ENCODE measurements around the gene CHAF1A.
A peak's percentile ranks its signal among the peaks of the same experiment; 100 is the strongest.

The CHAF1A gene, protein sequence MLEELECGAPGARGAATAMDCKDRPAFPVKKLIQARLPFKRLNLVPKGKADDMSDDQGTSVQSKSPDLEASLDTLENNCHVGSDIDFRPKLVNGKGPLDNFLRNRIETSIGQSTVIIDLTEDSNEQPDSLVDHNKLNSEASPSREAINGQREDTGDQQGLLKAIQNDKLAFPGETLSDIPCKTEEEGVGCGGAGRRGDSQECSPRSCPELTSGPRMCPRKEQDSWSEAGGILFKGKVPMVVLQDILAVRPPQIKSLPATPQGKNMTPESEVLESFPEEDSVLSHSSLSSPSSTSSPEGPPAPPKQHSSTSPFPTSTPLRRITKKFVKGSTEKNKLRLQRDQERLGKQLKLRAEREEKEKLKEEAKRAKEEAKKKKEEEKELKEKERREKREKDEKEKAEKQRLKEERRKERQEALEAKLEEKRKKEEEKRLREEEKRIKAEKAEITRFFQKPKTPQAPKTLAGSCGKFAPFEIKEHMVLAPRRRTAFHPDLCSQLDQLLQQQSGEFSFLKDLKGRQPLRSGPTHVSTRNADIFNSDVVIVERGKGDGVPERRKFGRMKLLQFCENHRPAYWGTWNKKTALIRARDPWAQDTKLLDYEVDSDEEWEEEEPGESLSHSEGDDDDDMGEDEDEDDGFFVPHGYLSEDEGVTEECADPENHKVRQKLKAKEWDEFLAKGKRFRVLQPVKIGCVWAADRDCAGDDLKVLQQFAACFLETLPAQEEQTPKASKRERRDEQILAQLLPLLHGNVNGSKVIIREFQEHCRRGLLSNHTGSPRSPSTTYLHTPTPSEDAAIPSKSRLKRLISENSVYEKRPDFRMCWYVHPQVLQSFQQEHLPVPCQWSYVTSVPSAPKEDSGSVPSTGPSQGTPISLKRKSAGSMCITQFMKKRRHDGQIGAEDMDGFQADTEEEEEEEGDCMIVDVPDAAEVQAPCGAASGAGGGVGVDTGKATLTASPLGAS

DNA sequence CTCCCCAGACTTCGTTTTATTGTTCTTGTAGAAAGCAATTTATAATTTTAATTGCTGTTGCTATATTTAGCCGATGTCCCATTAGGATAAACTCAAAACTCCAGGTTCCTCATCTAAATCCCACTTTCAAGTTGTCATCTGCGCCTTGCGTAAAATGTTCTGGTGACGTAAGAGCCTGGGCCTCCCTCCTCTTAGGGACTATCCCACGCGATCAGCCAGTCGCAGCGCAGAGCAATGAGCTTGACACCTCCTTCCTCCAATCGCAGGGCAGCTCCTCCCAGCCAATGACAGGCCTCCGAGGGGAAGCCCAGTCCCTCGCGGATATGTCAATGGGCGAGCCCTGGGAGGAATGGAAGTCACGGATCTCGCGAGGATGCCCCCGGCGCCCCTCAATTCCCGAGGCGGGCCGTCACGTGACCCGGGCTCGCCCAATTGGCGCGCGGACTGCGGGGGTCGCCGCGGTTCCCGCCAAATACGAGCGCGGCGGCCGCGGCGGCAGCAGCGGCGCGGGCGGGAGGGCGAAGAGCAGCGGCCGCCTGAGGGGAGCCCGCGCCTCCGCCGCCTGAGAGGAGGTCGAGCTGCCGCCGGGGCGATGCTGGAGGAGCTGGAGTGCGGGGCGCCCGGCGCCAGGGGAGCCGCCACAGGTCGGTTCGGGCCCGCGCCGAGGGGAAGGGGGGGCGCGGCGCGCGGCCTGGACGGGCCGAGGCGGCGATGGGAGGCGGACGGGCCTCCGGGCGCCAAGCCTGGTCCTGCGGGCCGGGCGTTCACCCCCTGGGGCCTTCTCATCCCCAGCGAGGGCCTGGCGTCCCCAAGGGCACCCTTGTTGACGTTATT is at the start of gene CHAF1A:
CHAF1A (plus strand) TSS at position 470 of the 834 bp plus-strand sequence; CDS start at position 593, 123 bp downstream.
- H3K27me3 Mint-ChIP-seq: no peaks in the 10 kb centered on the region
- peak within 1 kb of the TSS; percentile 98 for H3K27ac Mint-ChIP-seq
- peaks cover 48% of the 10 kb centered on the region for H3K4me1 Mint-ChIP-seq (ENCODE audit: low read depth)
- H3K4me3 Mint-ChIP-seq: peak within 1 kb of the TSS; percentile 93
- H3K36me3 Mint-ChIP-seq: peaks cover 3% of the 10 kb centered on the region
- H3K9me3 Mint-ChIP-seq (ENCODE audit: low read depth): no peaks in the 10 kb centered on the region

- H3K9me3 Mint-ChIP-seq (ENCODE audit: low read depth): no peaks in the 10 kb centered on the region
Observed at GRCh38 chr19:4352701-4353121, 49.7 kb upstream of the CHAF1A start.

DNA sequence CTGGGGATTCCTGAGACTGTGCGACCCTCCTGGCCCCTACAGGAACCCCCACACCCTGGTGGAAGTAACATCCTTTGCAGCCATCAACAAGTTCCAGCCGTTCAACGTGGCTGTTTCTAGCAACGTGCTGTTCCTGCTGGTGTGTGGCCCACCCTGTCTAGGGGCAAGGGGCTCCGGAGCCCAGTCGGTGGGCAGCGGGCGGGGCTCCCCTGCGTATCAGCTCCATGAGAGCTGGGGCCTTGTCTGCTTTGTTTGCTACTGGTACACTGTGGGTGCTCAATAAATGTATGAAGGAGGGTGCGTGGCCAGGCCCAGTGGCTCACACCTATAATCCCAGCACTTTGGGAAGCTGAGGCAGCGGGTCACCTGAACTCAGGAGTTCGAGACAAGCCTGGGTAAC is 48.2 kb upstream of the CHAF1A start:
- no peaks in the 10 kb centered on the region for H3K27me3 Mint-ChIP-seq
- no peaks in the 10 kb centered on the region for H3K36me3 Mint-ChIP-seq
- H3K9me3 Mint-ChIP-seq (ENCODE audit: low read depth): no peaks in the 10 kb centered on the region
- H3K27ac Mint-ChIP-seq: no peak overlapping the region
- no peaks in the 10 kb centered on the region for H3K4me1 Mint-ChIP-seq (ENCODE audit: low read depth)
- H3K4me3 Mint-ChIP-seq: no peak overlapping the region

More at GRCh38 chr19:4352701-4353121, 49.7 kb upstream of the CHAF1A start:
- Mint-ChIP-seq H3K4me1 (ENCODE audit: low read depth) (no peaks in the 10 kb centered on the region), H3K36me3 (no peaks in the 10 kb centered on the region), H3K4me3 (no peak overlapping the region), H3K27me3 (no peaks in the 10 kb centered on the region), H3K27ac (no peak overlapping the region)

GRCh38 chr19:4354897-4355296 is 47.5 kb upstream of the CHAF1A start:
- Mint-ChIP-seq H3K4me1 (ENCODE audit: low read depth) (no peaks in the 10 kb centered on the region), H3K36me3 (no peaks in the 10 kb centered on the region), H3K9me3 (ENCODE audit: low read depth) (no peaks in the 10 kb centered on the region), H3K27me3 (no peaks in the 10 kb centered on the region), H3K4me3 (no peak overlapping the region), H3K27ac (no peak overlapping the region)

- no peaks in the 10 kb centered on the region for H3K9me3 Mint-ChIP-seq (ENCODE audit: low read depth)
- no peaks in the 10 kb centered on the region for H3K36me3 Mint-ChIP-seq
- no peak overlapping the region for H3K4me3 Mint-ChIP-seq
- no peak overlapping the region for H3K27ac Mint-ChIP-seq
- no peaks in the 10 kb centered on the region for H3K27me3 Mint-ChIP-seq
- no peaks in the 10 kb centered on the region for H3K4me1 Mint-ChIP-seq (ENCODE audit: low read depth)
Observed at GRCh38 chr19:4357095-4357797, 45.2 kb upstream of the CHAF1A start.

DNA sequence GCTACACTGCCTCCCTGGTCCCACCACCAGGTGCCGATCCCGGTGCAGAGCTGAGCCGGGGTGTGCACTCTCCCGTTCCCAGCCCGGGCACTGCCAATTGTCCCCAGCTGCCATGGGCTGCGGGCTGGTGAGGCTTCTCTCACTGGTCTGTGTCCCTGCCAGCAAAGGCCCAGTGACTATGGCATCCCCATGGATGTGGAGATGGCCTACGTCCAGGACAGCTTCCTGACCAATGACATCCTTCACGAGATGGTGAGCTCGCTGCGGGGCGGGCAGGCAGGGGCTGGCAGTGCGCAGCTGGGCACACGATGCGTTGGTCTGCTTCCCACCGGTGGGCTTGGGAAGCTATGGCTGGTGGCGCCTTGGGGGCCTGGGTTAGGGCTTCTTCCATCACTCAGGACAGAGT is 44.5 kb upstream of the CHAF1A start:
- Mint-ChIP-seq H3K36me3 (no peaks in the 10 kb centered on the region), H3K9me3 (ENCODE audit: low read depth) (no peaks in the 10 kb centered on the region), H3K4me3 (no peak overlapping the region), H3K27me3 (no peaks in the 10 kb centered on the region), H3K27ac (no peak overlapping the region), H3K4me1 (ENCODE audit: low read depth) (no peaks in the 10 kb centered on the region)

DNA sequence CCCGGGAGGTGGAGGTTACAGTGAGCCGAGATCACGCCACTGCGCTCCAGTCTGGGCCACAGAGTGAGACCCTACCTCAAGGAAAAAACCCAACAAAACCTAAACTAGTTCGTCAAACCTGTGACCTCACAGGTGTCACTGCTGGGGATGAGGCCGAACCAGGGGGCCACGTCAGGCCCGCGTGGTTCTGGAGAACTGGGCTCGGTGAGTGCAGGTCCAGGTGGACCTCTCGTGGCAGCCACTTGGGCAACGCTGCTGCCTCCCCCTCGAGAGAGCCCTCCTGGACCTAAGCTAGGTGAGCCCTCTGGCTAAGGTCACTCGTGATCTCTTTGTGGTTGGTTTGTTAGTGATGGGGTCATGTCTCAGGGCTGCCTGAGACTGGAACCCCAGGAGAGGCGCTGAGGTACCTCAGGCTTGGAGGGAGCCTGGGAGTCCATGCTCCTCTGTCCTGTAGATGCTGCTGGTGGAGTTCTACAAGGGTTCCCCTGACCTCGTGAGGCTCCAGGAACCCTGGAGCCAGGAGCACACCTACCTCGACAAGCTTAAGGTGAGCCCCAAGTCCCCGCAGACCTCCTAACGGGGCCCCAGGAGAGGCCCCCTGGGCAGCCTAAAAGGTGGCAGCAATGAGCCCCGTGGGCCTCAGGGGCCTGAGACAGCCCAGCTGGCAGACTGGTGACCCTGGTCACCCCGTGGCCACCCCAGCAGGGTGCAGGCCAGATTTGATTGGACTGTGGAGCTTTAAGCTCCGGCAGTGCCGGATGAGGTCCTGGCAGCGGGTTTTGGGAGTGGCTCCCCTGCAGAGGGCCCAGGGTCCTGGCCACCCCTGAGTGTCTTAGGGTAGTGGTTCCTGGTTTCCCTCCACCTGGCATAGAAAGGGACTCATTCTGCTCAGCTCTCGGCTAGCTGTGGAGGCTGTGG is 43.5 kb upstream of the CHAF1A start:
- Mint-ChIP-seq H3K36me3 (no peaks in the 10 kb centered on the region), H3K4me3 (no peak overlapping the region), H3K4me1 (ENCODE audit: low read depth) (no peaks in the 10 kb centered on the region), H3K9me3 (ENCODE audit: low read depth) (no peaks in the 10 kb centered on the region), H3K27ac (no peak overlapping the region), H3K27me3 (no peaks in the 10 kb centered on the region)

- Mint-ChIP-seq H3K27me3 (no peaks in the 10 kb centered on the region), H3K9me3 (ENCODE audit: low read depth) (no peaks in the 10 kb centered on the region), H3K36me3 (no peaks in the 10 kb centered on the region), H3K4me3 (no peak overlapping the region), H3K4me1 (ENCODE audit: low read depth) (no peaks in the 10 kb centered on the region), H3K27ac (no peak overlapping the region)
Observed at GRCh38 chr19:4359627-4360000, 42.8 kb upstream of the CHAF1A start.

GRCh38 chr19:4360081-4360569 is 42.3 kb upstream of the CHAF1A start:
- Mint-ChIP-seq H3K36me3 (no peaks in the 10 kb centered on the region), H3K27ac (no peak overlapping the region)

GRCh38 chr19:4360641-4361151 is 41.7 kb upstream of the CHAF1A start:
- H3K27ac Mint-ChIP-seq: no peak overlapping the region
- H3K36me3 Mint-ChIP-seq: no peaks in the 10 kb centered on the region
- H3K27me3 Mint-ChIP-seq: no peaks in the 10 kb centered on the region
- H3K4me3 Mint-ChIP-seq: no peak overlapping the region
- no peaks in the 10 kb centered on the region for H3K4me1 Mint-ChIP-seq (ENCODE audit: low read depth)
- H3K9me3 Mint-ChIP-seq (ENCODE audit: low read depth): no peaks in the 10 kb centered on the region

More at GRCh38 chr19:4360081-4360569, 42.3 kb upstream of the CHAF1A start:
- no peaks in the 10 kb centered on the region for H3K9me3 Mint-ChIP-seq (ENCODE audit: low read depth)
- H3K27me3 Mint-ChIP-seq: no peaks in the 10 kb centered on the region
- H3K4me1 Mint-ChIP-seq (ENCODE audit: low read depth): no peaks in the 10 kb centered on the region
- H3K4me3 Mint-ChIP-seq: no peak overlapping the region

DNA sequence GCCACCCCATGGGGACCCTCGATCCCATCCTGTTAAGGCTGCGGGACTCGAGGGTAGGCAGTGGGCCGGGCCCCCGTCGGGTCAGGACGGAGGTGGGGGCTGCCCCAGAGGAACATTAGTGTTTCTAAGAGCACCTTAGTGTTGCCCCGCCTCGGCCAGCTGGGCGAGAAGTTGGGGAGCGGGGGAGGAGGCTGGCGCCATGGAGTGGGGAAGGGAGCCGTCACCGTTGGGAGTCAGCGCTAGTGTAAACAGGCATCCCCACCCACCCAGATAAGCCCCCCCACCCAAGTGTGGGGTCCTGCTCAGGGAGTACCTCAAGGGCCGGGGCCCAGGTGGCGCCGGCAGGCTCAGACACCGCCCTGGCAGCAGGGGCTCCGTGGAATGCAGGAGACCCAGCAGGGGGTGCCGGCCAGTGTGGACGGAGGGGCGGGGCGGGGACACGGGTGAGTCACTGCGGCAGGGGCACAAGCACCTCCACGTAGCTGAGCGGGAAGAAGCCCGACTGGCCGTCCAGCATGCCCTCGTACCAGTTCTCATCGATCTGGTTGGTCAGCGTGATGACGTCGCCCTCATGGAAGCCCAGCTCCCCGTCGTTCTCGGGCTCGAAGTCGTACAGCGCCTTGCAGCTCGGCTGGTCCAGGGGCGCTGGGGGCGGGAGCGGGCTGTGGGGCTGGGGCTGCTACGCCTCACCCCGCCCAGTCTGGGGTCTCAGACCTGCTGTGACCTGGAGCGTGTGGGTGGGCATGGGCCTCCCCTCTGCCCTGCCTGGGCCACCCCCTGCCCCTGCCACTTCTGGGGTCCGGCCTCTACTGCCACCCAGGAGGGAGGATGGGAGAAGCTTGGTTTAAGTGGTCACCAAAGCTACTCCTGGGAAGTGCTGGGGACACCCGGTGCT is 41.0 kb upstream of the CHAF1A start:
- Mint-ChIP-seq H3K9me3 (ENCODE audit: low read depth) (no peaks in the 10 kb centered on the region), H3K27ac (no peak overlapping the region), H3K36me3 (no peaks in the 10 kb centered on the region), H3K4me1 (ENCODE audit: low read depth) (no peaks in the 10 kb centered on the region), H3K27me3 (no peaks in the 10 kb centered on the region), H3K4me3 (no peak overlapping the region)

GRCh38 chr19:4362101-4362828 is 40.2 kb upstream of the CHAF1A start:
- Mint-ChIP-seq H3K36me3 (no peaks in the 10 kb centered on the region), H3K27me3 (no peaks in the 10 kb centered on the region), H3K9me3 (ENCODE audit: low read depth) (no peaks in the 10 kb centered on the region), H3K4me1 (ENCODE audit: low read depth) (no peaks in the 10 kb centered on the region), H3K27ac (no peak overlapping the region), H3K4me3 (no peak overlapping the region)
